ENCODE measurements around the gene TUBB8B.
"Not testable (repeated sequence)": the region's sequence is repeated elsewhere in the genome, so short reads cannot be mapped to it uniquely, and the experiment has no call there.

The TUBB8B gene

DNA sequence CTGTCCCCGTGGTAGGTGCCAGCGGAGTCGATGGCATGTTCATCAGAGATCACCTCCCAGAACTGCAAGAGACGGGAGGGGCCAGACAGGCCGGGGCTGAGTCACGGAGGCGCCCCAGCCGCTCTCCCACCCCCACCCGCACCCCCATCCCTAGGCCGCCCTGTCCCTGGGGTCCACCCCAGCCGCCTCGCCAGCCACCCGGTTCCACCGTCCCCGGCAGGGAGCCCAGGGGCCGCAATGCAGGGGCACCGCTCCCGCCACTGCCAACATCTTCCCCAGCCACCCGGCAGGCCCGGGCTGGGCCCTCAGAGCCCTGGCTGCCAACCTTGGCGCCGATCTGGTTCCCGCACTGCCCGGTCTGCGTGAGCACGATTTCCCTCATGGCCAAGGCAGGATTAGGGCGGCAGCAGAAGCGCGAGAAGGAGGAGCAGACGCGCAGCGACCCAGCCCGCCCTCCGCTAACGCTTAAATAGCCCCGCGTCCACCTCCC is at the start of gene TUBB8B:
Gene TUBB8B, minus strand, starts transcription at position 440 of the 490 bp plus-strand sequence. Its CDS starts 58 bp downstream, at position 382.
- CTCF ChIA-PET; DNase-seq (ENCODE audit: extremely low spot score); POLR2A ChIA-PET: not testable (repeated sequence)

DNA sequence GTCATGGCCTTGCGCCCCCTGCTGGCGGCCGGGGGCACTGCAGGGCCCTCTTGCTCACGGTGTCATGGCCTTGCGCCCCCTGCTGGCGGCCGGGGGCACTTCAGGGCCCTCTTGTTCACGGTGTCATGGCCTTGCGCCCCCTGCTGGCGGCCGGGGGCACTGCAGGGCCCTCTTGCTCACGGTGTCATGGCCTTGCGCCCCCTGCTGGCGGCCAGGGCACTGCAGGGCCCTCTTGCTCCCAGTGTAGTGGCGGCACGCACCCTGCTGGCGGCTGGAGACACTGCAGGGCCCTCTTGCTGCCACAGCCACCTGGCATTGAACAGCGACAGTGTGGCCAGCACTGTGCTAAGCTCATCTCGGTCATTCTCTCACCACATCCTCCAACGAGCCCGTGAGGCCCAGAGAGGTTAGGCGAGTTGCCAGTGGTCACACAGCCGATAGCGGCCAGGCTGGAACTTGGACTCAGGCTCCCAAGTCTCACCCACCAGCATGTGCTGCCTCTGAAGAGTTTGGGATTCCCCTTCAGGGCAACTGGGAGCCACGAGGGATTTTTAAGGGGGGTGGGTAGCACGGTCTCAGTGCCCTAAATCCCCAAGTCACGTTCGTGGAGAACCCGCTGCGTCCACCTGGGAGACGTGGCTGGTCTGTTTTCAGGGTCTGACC is 48.0 kb upstream of the TUBB8B start:
- TF ChIP-seq, protein P1, sequence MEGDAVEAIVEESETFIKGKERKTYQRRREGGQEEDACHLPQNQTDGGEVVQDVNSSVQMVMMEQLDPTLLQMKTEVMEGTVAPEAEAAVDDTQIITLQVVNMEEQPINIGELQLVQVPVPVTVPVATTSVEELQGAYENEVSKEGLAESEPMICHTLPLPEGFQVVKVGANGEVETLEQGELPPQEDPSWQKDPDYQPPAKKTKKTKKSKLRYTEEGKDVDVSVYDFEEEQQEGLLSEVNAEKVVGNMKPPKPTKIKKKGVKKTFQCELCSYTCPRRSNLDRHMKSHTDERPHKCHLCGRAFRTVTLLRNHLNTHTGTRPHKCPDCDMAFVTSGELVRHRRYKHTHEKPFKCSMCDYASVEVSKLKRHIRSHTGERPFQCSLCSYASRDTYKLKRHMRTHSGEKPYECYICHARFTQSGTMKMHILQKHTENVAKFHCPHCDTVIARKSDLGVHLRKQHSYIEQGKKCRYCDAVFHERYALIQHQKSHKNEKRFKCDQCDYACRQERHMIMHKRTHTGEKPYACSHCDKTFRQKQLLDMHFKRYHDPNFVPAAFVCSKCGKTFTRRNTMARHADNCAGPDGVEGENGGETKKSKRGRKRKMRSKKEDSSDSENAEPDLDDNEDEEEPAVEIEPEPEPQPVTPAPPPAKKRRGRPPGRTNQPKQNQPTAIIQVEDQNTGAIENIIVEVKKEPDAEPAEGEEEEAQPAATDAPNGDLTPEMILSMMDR (IDR thresholded peaks at IDR 0.05; ENCODE audit: control extremely low read depth, extremely low read depth, low read depth, missing control alignments), result peak; percentile 82
- CTCF ChIA-PET, result interaction anchor here (1.4 kb wide), 1 partner anchor 79 kb away, joined by 3 read pairs; no protein-coding TSS in a partner anchor
- DNase-seq (ENCODE audit: extremely low spot score); POLR2A ChIA-PET: not testable (repeated sequence)

DNA sequence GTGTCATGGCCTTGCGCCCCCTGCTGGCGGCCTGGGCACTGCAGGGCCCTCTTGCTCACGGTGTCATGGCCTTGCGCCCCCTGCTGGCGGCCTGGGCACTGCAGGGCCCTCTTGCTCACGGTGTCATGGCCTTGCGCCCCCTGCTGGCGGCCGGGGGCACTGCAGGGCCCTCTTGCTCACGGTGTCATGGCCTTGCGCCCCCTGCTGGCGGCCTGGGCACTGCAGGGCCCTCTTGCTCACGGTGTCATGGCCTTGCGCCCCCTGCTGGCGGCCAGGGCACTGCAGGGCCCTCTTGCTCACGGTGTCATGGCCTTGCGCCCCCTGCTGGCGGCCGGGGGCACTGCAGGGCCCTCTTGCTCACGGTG is 47.3 kb upstream of the TUBB8B start:
- POLR2A ChIA-PET; CTCF ChIA-PET; DNase-seq (ENCODE audit: extremely low spot score): not testable (repeated sequence)

DNA sequence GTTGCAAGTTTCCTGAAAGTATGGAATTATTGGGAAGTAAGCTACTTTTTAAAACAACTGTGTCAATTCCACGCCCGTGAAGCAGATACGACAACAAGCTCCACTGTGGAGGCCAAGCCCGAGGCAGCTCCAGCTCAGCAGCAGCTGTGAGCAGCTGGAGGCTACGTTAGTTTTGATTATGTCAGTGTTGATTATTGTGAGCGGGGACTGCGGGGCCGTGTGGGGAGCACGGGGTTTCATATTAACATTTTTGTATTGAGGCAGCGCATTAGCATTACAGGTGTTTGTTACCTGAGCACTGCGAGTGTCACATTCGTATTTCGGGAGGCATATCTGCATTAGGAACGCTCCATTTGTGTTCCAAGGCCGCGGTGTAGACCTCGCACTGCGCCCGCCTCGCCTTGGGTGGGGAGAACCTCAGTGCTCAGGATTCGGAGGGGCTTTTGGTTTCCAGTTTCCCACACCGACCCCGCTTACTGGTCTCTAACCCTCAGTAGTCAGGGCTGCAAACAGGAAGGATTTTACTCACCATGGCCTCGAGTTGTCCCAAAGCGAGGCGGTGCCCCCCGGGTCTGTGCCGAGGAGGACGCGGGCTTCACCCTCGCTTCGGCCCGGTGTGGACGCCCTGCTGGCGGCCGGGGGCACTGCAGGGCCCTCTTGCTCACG is 46.8 kb upstream of the TUBB8B start:
- POLR2A ChIA-PET, result not testable (repeated sequence)
- peak; percentile 0 for DNase-seq (ENCODE audit: extremely low spot score)
- CTCF ChIA-PET, result interaction anchor here (0.6 to 1.0 kb wide), 6 partner anchors 27 to 607 kb away, joined by 3 to 4 read pairs (median 3); no protein-coding TSS in a partner anchor

DNA sequence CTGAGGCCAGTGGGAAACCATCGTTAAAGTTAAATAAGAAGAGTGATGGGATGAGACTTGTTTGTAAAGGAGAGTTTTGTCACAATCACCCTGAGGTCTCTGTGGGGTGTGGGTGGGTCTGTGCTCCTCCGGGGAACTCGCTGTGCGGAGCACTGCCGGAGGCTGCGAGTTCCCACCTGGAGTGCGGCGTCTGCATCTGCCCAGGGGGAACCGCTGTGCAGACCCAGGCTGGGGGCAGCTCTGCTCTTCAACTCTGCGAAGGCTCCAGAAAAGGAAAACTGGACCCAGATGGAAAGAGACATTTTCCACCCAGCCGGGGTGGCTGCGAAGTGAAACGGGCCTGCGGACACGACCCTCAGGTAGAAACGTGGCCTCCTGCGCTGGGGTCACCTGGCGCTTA is 46.2 kb upstream of the TUBB8B start:
- DNase-seq (ENCODE audit: extremely low spot score), result peak; percentile 1
- POLR2A ChIA-PET, result not testable (repeated sequence)
- CTCF ChIA-PET, result interaction anchor here (0.6 to 1.0 kb wide), 6 partner anchors 26 to 608 kb away, joined by 3 to 4 read pairs (median 3); no protein-coding TSS in a partner anchor

DNA sequence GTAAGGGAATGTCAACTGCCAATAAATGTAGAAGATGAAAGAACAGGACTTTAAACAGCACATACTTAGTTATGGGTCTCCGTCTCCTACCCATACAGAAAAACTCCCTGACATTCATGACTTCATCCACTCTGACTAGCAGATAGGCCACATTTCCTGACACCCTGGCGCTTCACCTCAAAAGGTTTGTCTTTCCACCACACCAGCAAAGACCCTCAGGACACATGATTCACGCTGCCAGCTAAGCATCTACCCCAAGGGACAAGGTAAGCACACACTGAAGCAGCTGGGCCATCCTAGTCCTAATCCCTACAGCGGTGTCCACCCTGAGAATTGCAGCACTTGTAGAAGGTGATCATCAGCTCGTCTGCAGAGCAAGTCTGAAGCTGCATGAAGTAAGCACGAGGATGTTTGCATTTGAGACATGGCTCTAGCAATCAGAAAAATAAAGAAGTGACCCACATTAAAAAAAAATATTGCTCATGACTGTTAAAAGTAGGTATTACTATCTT is 44.5 kb upstream of the TUBB8B start:
- peak; percentile 0 for DNase-seq (ENCODE audit: extremely low spot score)
- POLR2A ChIA-PET, result not testable (repeated sequence)
- CTCF ChIA-PET, result interaction anchor here (0.8 kb wide), 1 partner anchor 23 kb away, joined by 3 read pairs; no protein-coding TSS in a partner anchor

DNA sequence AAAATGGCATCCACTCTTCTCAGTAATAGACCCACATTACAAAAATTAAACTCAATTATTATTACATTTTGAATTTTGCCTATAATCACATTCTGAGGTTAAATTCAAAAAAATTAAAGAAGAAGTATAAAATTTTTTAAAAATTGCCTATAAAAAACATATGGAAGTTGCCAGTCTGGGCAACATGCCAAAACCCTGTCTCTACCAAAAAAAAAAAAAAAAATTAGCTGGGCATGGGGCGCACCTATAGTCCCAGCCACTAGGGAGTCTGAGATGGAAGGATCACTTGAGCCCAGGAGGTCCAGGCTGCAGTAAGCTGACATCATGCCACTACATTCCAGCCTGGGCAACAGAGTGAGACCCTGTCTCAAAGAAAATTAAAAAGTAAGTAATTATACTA is 42.1 kb upstream of the TUBB8B start:
- DNase-seq (ENCODE audit: extremely low spot score); CTCF ChIA-PET; POLR2A ChIA-PET: not testable (repeated sequence)

DNA sequence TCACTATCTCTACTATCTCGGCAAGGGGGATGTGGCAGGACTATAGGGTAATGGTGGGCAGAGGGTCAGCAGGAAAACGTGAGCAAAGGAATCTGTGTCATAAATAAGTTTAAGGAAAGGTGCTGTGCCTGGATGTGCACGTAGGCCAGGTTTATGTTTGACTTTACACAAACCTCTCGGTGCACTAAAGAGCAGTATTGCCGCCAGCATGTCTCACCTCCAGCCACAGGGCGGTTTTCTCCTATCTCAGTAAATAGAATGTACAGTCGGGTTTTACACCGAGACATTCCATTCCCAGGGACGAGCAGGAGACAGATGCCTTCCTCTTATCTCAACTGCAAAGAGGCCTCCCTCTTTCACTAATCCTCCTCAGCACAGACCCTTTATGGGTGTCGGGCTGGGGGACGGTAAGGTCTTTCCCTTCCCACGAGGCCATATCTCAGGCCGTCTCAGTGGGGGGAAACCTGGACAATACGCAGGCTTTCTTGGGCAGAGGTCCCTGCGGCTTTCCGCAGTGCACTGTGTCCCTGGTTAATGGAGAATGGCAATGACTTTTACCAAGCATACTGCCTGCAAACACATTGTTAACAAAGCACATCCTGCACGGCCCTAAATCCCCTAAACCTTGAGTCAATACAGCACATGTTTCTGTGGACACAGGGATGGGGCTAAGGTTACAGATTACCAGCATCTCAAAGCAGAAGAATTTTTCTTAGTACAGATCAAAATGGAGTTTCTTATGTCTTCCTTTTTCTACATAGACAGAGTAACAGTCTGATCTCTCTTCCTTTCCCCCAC is 41.2 kb upstream of the TUBB8B start:
- POLR2A ChIA-PET, CTCF ChIA-PET: not testable (repeated sequence)

DNA sequence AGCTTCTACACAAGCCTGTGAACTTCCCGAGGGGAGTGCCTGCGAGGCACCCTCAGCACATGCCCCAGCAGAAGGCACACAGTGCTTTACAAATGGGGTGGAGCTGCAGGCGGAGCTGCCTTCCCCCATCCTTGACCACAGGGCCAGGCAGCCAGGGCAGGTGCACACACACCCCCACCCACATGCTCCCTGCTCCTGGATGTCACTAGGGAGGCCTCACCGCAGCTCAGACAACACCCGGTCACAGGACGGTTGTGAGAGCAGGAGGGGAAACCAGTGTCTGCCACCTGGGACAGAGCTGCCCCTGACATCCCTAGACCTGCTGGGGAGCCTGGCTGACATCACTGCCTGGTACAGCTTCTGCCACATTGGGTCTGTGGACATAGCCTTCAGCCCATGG is 39.7 kb upstream of the TUBB8B start:
- POLR2A ChIA-PET; DNase-seq (ENCODE audit: extremely low spot score); CTCF ChIA-PET: not testable (repeated sequence)

More for the DNA sequence above, 41.2 kb upstream of the TUBB8B start:
- not testable (repeated sequence) for DNase-seq (ENCODE audit: extremely low spot score)

DNA sequence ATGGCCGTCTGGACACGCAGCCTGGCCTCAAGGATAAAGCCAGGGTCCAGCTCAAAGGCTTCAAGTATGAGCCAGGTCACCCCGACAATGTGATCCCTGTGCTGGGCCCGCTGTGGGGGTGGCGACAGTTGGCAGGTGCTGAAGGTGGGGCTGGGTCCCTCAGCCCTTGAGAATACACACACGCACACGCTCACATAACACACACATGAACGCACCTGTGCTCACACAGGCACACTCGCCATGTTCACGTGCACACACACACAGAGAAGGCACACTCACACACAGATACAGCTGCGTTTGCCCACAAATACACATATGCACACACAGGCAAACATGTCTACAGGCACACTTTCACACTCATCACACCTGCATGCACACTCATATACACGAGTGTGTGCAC is 35.4 kb upstream of the TUBB8B start:
- CTCF ChIA-PET; POLR2A ChIA-PET; DNase-seq (ENCODE audit: extremely low spot score): not testable (repeated sequence)

DNA sequence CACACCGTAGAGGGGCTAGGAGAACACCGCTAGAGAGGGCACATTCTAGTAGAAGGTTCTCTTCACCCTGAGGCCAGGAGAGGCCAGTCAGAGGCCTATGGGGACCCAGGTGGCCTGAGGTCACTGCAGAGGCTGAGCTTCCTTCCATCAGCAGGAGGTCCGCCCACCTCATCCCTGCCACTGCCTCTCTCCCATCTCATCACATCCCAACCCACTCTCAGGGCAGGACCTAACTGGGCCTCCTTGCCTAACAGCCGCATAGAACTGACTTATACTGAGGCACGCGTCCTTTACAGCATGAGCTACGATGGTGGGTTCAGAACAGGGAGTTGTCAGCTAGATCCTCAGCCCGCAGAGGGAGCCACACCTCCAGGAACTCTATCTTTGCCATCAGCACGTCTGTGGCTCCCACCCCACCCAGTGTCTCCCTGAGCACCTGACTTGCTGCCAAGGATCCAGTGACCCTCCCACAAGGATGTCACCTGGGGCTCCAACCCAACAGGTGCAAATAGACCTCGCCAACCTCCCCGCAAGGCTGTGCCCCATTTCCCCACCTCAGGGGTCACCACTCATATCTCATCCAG is 33.3 kb upstream of the TUBB8B start:
- CTCF ChIA-PET; DNase-seq (ENCODE audit: extremely low spot score); POLR2A ChIA-PET: not testable (repeated sequence)

DNA sequence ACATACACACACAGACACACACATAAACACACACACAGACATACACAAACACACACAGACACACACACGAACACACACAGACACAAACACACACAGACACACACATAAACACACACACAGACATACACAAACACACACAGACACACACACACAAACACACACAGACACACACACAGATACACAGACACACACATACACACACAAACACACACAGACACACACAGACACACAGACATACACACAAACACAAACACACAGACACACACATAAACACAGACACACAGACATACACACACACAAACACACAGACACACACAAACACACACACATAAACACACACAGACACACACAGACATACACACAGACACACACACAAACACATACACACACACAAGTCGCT is 31.5 kb upstream of the TUBB8B start:
- DNase-seq (ENCODE audit: extremely low spot score); CTCF ChIA-PET; POLR2A ChIA-PET: not testable (repeated sequence)

DNA sequence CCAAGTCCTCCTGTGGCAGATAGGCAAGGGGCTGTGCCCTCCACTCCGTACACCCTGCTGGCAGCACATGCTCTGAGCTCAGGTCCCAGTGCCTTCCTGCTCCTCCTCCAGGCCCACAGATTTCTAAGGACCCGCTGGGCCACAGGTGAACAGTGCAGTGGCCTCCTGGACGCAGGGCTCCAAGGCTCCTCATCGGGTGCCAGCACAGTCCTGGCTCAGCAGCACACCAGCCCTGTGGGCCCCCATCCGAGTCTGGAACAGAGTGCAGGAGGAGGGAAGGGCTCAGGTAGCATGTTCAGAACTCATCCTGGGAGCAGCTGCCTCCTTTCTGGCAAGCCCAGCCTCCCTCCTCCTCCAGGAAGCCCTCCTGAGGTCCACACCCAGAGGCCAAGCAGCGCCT is 30.8 kb upstream of the TUBB8B start:
- DNase-seq (ENCODE audit: extremely low spot score); POLR2A ChIA-PET; CTCF ChIA-PET: not testable (repeated sequence)

DNA sequence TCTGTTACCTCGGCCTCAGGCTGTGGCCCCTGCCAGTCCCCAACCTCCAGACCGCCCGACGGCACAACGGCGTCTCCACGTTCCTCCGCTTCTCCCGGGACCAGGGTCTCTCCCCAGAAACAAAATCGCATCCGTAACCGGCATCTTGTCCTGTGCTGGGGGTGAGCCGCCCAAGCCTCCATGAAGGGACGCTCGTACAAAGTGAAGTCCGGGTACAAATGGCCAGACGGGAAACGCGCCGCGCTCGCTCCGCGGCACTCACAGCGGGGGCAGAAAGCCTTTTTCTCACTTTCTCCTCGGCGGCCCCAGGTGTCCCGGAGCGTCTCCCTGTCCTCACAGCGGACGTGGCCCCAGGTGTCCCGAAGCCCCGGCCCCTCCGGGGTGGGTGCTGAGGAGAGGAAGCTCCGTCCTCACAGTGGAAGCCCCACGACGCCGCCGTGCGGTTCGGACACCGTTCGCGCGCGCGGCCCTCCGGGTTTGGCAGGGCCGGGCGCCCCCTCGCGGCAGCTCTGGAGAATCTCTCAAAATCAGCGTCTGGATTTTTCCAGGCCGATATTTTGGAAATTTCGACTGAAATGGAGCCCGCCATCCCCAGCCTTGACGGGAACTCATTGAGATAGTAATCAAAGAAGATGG is 26.2 kb upstream of the TUBB8B start:
- POLR2A ChIA-PET; DNase-seq (ENCODE audit: extremely low spot score); CTCF ChIA-PET: not testable (repeated sequence)

DNA sequence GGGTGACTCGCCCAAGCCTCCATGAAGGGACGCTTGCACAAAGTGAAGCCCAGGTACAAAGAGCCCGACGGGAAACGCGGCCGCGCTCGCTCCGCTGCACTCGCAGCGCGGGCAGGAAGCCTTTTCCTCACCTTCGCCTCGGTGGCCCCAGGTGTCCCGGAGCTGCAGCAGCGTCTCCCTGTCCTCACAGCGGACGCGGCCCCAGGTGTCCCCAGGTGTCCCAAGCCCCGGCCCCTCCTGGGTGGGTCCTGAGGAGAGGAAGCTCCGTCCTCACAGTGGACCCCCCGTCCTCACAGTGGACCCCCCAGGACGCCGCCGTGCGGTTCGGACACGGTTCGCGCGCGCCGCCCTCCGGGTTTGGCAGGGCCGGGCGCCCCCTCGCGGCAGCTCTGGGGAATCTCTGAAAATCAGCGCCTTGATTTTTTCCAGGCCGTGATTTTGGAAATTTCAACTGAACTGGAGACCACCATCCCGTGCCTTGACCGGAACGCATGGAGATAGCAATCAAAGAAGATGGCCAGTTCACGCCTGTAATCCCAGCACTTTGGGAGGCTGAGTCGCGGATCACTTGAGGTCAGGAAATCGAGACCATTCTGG is 23.9 kb upstream of the TUBB8B start:
- CTCF ChIA-PET; DNase-seq (ENCODE audit: extremely low spot score); POLR2A ChIA-PET: not testable (repeated sequence)

DNA sequence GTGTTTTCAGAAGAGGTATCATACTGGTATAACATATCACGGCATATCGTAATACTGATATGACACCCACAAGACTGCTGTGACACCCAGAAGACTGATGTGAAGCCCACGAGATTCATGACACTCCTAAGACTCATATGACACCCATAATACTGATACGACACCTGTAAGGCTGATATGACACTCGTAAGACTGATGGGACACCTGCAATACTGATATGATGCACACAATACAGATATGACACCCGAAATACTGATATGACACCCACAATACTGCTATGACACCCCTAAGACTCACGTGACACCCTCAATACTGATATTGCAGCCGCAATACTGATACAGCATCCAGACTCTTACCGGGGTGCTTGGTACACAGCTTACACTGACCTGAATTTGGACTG is 18.3 kb upstream of the TUBB8B start:
- DNase-seq (ENCODE audit: extremely low spot score); POLR2A ChIA-PET: not testable (repeated sequence)

More for the DNA sequence above, 18.3 kb upstream of the TUBB8B start:
- CTCF ChIA-PET, result not testable (repeated sequence)
